Activated CD4-positive, alpha-beta T cell treated with anti-CD3 and anti-CD28 coated beads, Interleukin-2, amount 50 U/mL, for 24 hours (primary cell): ENCODE data around the gene PDE4D.

Source experiments
- DNase-seq, 2 donors: peaks; one replicate each; pipeline ENCODE4 v3.0.0-alpha.2; 2020; ENCODE audit warnings: low read depth in 1 of 2, low spot score in 1 of 2

Gene PDE4D

GRCh38 chr5:59661954-59662615 is 231.4 kb downstream of the PDE4D start:
- no peak for DNase-seq

DNA sequence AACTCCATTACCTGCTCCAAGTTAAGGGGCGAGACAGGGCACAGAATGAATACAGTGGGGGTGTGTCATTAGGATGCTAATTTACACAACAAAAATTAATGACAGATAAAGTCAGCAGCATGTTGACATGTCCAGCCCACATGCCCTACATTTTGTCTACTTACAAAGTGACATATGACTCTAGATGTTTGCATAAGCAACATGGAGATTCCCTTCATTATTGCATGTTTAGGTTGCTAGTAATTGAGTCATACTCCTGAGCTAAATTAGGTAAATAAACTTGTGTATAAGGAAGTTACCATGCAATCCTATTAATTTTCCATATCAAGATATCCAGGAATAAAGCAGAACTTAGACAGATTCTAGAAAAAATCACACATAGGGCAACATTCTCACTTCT is 232.2 kb downstream of the PDE4D start:
- DNase-seq: no peak

- no peak for DNase-seq
Observed at GRCh38 chr5:59660737-59661136, 232.8 kb downstream of the PDE4D start.

DNA sequence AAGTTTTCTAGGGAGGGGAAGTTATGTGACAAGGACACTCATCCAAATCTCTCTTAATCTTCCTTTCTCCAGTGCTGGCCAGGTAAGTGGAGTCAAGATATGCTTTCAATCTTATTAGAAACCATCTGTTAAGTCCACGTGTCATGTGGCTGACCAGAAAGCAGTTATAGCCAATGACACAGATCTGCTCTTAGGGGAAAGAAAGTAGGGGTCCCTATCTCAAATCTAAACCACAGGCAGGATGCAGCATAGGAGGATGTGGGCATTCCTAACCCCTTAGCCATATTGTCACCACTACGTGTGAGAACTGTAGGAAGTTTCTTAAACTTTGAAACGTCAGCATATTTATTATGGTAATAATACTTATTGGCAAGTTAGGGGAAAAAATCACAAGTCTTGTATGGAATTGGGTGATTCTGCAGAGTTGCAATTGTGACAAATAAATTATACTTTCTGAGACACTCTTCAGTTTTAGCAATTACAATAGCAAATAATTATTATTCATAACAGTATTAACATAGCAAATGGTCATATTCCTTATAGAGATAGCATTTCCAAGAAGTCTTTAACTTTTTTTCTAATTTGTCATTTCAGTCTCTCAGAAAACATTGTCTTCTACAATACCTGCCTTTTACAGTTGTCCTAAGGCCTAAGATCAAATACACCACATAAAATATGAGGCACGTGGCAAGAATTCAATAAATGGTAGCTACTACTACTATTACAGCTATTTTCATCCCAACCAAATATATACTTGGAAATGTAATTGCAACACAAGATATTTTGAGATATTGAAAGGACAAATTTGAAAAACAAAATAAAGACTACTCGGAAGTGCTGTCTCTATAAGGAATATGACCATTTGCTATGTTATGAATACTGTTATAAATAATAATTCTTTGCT is 236.9 kb downstream of the PDE4D start:
- DNase-seq: no peak

DNA sequence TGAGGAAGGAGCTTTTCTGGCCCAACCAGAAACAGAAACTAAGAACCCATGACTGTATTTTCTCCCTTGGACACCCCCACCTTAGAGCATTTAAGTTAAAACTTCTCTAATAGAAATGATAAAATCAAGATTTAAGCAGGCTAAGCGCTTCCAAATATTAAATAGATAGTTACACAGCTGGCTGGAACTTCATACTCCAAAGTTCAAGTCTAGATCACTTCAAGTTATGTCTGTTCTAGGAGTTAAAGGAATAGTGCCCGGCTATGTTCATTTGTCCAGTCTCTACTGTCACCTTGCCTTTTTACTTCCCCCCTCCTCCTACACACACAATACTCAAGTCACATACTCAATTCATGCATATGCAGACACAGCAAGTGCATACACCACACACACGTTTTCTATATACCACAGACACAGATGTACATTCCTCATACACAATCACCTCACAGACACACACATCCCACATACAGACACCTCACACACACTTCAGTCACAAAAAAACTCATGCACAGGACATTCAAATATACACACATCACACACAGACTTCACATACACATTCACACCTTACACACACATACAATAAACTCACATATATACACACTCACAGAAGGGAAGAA is 237.7 kb downstream of the PDE4D start:
- DNase-seq: no peak

DNA sequence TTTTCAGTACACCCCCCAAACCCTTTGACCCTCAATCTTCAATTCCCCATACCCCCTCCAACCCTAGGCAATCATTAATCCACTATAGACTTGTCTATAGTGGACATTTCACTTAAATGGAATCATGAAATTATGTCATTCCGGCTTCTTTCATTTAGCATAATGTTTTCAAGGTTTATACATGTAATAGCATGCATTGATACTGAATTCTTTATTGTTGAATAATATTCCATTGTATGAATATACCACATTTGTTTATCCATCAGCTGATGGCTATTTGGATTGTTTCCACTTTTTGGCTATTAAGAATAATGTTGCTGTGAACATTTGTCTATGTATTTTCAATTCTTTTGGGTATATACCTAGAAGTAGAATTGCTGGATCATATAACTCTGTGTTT is 238.8 kb downstream of the PDE4D start:
- DNase-seq: no peak

GRCh38 chr5:59652449-59652848 is 241.1 kb downstream of the PDE4D start:
- DNase-seq: no peak

GRCh38 chr5:59648949-59649921 is 244.3 kb downstream of the PDE4D start:
- no peak for DNase-seq

GRCh38 chr5:59648038-59648831 is 245.3 kb downstream of the PDE4D start:
- no peak for DNase-seq

DNA sequence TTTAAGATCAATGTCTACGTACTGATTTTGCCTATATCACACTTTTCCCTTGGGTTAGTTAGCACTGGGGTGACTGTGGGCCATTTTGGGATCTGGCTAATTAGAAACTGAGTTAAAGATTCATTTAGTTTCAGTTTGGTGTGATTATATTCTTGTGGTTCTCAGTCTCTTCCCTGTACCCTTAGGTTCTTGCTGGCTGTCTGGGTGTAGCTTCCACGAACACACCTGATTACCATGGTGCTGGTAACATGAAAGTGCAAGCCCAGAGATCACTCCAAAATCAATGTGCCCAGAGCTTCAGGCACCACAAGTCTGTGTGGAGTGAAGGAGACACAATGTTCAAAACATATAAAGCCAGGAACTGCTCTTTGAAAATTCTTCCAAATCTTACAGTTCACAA is 248.1 kb downstream of the PDE4D start:
- no peak for DNase-seq

- DNase-seq: no peak
Observed at GRCh38 chr5:59640411-59640810, 253.1 kb downstream of the PDE4D start.

DNA sequence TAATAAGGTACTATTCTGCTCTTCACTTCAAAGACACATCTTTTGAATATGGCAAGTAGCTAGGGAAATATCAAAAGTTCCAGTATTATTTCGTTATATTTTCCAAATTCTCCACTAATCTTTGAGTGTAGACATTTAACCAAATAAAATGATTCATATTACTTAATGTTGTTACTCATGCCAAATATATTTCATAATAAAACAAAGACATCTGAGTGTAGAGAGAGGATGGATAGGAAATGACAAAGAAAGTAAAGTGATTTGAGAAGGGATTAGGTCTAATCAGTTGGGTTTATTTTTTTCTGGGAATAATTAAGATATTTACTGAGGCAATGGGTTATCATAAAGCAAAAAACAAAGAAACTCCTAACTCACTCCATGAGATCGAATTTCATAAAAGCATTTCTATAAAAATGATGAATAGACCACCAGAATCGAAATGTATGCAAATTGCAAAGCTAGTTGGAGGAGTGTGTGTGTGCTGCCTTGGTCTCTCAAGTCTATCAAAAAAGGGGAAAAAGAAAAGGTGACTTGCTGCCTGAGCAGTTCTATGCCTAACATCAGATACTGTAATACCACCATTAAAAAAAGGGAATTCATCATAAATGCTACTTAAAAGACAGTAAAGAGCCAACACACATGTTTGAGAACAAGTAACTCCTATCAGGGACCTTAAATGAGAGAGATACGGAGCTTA is 255.5 kb downstream of the PDE4D start:
- no peak for DNase-seq

DNA sequence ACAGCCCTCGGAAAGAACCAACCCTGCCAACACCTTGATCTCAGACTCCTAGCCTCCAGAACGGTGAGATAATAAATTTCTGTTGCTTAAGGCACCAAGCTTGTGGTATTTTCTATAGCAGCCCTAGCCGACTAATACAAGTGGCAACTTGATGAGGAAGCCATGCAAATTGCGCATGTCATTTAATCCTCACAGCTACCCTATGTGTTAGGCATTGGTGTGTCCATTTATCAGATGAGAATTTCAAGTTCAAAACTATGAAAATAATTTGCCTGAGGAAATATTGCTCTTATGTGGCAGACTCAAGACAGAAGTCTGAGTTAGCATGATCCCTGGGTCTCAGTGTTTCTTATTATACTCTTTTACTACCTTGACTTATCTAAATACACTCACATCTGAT is 264.0 kb downstream of the PDE4D start:
- DNase-seq: no peak

DNA sequence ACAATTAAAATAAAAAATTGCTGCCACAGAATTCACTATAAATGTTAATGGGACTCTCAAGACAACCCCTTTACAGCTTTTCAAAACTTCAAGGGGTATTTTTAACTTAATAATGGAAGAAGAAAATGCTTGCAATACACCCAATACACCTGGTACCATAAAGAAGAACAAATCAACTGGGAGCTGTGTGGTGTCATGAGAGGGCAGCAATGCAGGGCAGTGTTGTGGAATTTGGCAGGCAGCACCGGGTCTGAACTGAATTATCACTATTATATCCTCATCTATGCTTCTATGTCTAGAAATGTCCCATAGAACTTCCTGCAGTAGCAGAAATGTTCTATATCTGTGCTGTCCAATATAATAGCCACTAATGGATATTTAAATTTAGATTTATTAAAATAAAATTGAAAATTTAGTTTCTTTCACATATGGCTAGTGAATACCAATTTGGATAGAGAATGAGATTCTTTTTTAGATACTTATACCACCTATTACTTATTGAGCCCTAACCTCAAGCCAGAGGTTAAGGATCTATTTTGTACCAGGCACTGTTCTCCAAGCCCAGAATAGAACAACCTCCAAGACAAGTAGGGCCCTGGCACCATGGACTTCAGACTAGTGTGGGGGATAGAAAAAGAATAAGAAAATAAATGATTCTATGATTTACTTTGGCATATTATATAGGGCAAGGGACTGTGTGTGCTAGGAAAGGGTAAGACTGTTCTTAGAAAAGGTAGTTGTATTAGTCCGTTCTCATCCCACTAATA is 265.3 kb downstream of the PDE4D start:
- no peak for DNase-seq

GRCh38 chr5:59624898-59625297 is 268.6 kb downstream of the PDE4D start:
- DNase-seq: no peak

DNA sequence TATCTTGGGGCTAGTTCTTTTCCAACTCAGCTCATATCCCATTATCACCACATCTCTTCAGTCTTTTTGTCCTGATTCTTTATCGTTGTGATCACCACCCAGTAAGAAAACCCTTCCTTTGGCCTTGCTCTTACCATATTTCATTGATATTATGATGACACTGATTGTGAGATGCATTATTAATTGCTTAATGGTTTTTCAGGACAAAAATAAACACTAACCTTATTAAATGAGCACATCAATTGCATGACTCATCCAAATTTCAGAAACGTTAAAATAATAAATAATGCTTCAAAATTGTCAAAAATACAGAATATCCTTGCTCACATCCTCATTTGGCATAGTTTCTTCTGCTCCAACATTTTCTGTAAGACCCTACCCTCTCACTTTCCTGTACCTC is 270.7 kb downstream of the PDE4D start:
- no peak for DNase-seq

DNA sequence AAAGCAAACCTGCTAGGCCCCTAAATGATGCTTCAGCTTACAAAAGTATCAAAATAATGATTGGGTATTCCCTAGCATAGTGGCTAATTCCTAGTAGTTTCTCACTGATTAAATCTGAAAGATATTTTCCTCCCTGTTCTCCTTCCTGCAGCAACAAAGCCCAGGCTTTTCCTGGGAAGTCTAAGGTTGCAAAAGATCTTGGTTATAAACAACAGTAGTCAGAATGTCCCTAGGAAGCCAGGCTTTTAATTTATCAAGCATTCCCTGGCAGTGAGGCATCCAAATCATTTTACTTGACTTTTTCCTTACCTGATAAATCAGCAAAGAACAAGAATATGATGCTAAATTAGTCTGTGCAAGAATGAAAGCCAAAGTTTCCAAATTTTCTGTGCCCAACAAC is 272.0 kb downstream of the PDE4D start:
- DNase-seq: no peak

- no peak for DNase-seq
Observed at GRCh38 chr5:59620535-59621212, 272.9 kb downstream of the PDE4D start.
